Pancreas (tissue), 10 donors: Measurements from ENCODE around the gene HERC6. TPM values are rescaled to one million over a fixed set of nuclear protein-coding genes. Genes with fewer than 3 reads are reported as not detected.
"Not testable (repeated sequence)": the region's sequence is repeated elsewhere in the genome, so short reads cannot be mapped to it uniquely, and the experiment has no call there.

Experiments
- ATAC-seq, 4 donors: fragments of 200-7000 bp; cut with Tn5 transposase; one replicate each; pipeline versions ENCODE4 v1.8.0 to v1.9.1; 2020; ENCODE audit warnings: mild to moderate bottlenecking in 4 of 4, moderate library complexity in 4 of 4
- DNase-seq, 6 donors: peaks; one replicate each; pipeline ENCODE4 v3.0.0-alpha.2; 2020
- FAIRE-seq: peaks from 2 replicates; lab custom pipeline; 2012; peaks lifted over from hg19 to GRCh38; lab: Jason Lieb, UNC
- H3K27ac ChIP-seq, 4 donors: fragments of 200-600 bp; sonication (generic); 1 replicate in 3 of 4; 2 replicates in 1 of 4; pipeline versions ENCODE4 v1.5.0 to v1.8.0; 2020
- H3K27me3 ChIP-seq, 4 donors: fragments of 200-600 bp; one replicate each; pipeline ENCODE4 v1.8.0; 2021
- H3K36me3 ChIP-seq, 3 donors: fragments of 200-600 bp; sonication (generic) in 1 of 3; one replicate each; pipeline versions ENCODE4 v1.5.0 to v1.8.0; 2020 to 2021
- H3K4me1 ChIP-seq, 3 donors: fragments of 200-600 bp; one replicate each; pipeline ENCODE4 v1.8.0; 2021
- H3K4me3 ChIP-seq, 4 donors: fragments of 200-600 bp; sonication (generic) in 2 of 4; one replicate each; pipeline versions ENCODE4 v1.5.0 to v1.8.0; 2020 to 2021
- H3K9me3 ChIP-seq, 4 donors: fragments of 200-600 bp; one replicate each; pipeline ENCODE4 v1.8.0; 2021
- WGBS, 2 donors: extraction: QIAGEN DNeasy Blood & Tissue Kit; methylation state at CpG; one replicate each; pipeline ENCODE4 v1.1.7; 2013; 5-methylcytosine and 5-hydroxymethylcytosine counted together
- intact Hi-C, 3 donors: fragments of 100-400 bp; cut with DNase I; formaldehyde crosslinking; loops; one replicate each; pipeline versions ENCODE4 v1.11.1 to v1.14.2; 2022
- polyA plus RNA-seq, 2 donors: library from polyadenylated mRNA; stranded (reverse); fragments of 200-250 nt; gene quantifications; one replicate each; pipeline ENCODE4 v1.2.3, GENCODE V29; 2013
- total RNA-seq, 6 donors: library from RNA; stranded (reverse); fragmentation: NEBNext Ultra II Directional in 4 of 6; extraction: Animal tissue kit (Norgen Biotek cat#: 25700) in 4 of 6; gene quantifications; one replicate each; pipeline versions ENCODE4 v1.2.1 to v1.2.4, GENCODE V29; 2021 to 2023
- TF ChIP-seq, protein P1 (sequence below), 4 donors: fragments of 200-600 bp; sonication (generic) in 3 of 4; IDR thresholded peaks; one replicate each; pipeline versions ENCODE4 v1.5.0 to v1.8.0; 2021; ENCODE audit warnings: antibody characterized with exemption in 4 of 4
- donor health status: healthy with polysubstance abuse.
- donor health status: DM: no; HTN: no; CAD: no; lungs with moderate emphysema.
- donor health status: DM: no; HTN: no; CAD: no.
- donor health status: control.
- donor health status: control.
- donor health status: Bipolar disorder and iron deficiency.
- donor health status: DM: yes; HTN: yes; CAD: no.
- donor health status: DM: no; HTN: no; CAD: no.
- donor health status: DM: no; HTN: no; CAD: no.
- donor health status: DM: yes; HTN: yes; CAD: no.

HERC6 gene
- total and polyA plus RNA-seq, 8 donors: 2.6 to 8.3 (median 4.6) TPM

DNA sequence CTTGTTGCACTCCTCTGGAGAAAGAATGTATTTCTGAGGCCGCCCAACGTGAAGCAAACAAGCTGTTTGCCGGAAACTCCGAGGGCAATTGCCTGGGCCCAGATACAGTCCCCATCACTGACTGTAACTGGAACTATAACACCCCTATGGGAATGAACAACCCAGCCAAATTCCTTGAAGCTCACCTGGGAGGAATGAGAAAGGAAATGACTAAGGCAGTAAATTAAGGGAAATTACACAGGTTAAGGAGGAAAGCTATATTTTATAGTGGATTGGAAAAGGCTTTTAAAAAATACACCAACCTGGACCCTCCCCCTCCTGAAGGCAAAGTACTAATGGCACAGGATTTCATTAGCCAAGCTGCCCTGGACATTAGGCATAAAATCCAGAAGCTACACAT lies 66.6 kb downstream of the HERC6 start:
- intact Hi-C loops: no loop called here
- Histone ChIP-seq H3K4me1 (no peaks in the 10 kb centered on the region), H3K27me3 (no peaks in the 10 kb centered on the region), H3K27ac (no peak overlapping the region), H3K9me3 (no peaks in the 10 kb centered on the region), H3K36me3 (no peaks in the 10 kb centered on the region), H3K4me3 (no peak overlapping the region)
- no peak for ATAC-seq
- no peak for DNase-seq
- TF ChIP-seq, protein P1, sequence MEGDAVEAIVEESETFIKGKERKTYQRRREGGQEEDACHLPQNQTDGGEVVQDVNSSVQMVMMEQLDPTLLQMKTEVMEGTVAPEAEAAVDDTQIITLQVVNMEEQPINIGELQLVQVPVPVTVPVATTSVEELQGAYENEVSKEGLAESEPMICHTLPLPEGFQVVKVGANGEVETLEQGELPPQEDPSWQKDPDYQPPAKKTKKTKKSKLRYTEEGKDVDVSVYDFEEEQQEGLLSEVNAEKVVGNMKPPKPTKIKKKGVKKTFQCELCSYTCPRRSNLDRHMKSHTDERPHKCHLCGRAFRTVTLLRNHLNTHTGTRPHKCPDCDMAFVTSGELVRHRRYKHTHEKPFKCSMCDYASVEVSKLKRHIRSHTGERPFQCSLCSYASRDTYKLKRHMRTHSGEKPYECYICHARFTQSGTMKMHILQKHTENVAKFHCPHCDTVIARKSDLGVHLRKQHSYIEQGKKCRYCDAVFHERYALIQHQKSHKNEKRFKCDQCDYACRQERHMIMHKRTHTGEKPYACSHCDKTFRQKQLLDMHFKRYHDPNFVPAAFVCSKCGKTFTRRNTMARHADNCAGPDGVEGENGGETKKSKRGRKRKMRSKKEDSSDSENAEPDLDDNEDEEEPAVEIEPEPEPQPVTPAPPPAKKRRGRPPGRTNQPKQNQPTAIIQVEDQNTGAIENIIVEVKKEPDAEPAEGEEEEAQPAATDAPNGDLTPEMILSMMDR (IDR thresholded peaks at IDR 0.05): no peak
- WGBS, 2 donors: 78 to 85% methylated on average over 4 of the region's 4 CpGs
- no peak for FAIRE-seq

DNA sequence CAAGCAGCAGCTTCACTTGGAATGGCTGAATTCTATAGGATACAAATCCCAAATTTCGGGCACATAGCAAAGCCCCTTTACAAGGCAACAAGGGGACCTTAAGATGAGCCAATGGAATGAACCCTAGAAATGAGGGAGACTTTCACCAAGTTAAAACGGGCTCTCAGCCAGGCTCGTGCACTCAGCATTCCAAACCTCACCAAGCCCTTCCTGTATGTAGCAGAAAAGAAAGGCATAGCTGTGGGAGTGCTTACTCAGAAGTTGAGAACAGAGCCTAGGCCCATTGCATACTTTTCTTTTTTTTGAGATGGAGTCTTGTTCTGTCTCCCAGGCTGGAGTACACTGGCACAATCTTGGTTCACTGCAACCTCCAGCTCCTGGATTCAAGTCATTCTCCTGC lies 67.5 kb downstream of the HERC6 start:
- Histone ChIP-seq H3K4me1 (no peaks in the 10 kb centered on the region), H3K4me3 (no peak overlapping the region), H3K9me3 (no peaks in the 10 kb centered on the region), H3K27ac (no peak overlapping the region), H3K36me3 (no peaks in the 10 kb centered on the region), H3K27me3 (no peaks in the 10 kb centered on the region)
- ATAC-seq: no peak
- no peak for DNase-seq
- 81 to 82% methylated on average over 3 of the region's 3 CpGs for WGBS, 2 donors
- TF ChIP-seq, protein P1 (IDR thresholded peaks at IDR 0.05): no peak
- no peak for FAIRE-seq
- intact Hi-C loops: no loop called here

GRCh38 chr4:88447371-88448095 lies 68.9 kb downstream of the HERC6 start:
- ATAC-seq: no peak
- TF ChIP-seq, protein P1 (IDR thresholded peaks at IDR 0.05): no peak
- H3K36me3 ChIP-seq: no peaks in the 10 kb centered on the region
- intact Hi-C loops: no loop called here
- no peaks in the 10 kb centered on the region for H3K27me3 ChIP-seq
- no peak for DNase-seq
- 69 to 74% methylated on average over 5 of the region's 5 CpGs for WGBS, 2 donors
- no peak overlapping the region for H3K4me3 ChIP-seq
- no peak overlapping the region for H3K27ac ChIP-seq
- H3K4me1 ChIP-seq: no peaks in the 10 kb centered on the region
- H3K9me3 ChIP-seq: no peaks in the 10 kb centered on the region
- no peak for FAIRE-seq

DNA sequence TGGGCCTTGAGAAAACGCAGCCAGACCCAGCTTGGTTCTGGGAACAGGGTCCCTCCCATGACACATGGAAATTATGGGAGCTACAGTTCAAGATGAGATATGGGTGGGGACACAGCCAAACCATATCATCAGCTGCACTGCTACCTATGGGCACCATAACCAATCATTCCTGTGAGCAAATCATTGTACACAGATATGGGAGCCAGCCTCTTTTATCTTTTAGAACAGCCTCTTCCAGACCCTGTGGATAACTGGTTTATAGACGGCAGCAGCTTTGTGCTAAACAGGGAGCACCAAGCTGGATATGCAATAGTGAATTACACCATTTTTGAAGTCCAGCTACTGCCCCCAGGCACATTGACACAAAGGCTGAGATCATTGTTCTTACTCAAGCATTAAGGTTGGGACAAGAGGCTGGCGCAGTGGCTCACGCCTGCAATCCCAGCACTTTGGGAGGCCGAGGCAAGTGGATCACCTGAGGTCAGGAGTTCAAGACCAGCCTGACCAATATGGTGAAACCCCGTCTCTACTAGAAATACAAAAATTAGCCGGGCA lies 69.6 kb downstream of the HERC6 start:
- intact Hi-C loops: not testable (repeated sequence)

DNA sequence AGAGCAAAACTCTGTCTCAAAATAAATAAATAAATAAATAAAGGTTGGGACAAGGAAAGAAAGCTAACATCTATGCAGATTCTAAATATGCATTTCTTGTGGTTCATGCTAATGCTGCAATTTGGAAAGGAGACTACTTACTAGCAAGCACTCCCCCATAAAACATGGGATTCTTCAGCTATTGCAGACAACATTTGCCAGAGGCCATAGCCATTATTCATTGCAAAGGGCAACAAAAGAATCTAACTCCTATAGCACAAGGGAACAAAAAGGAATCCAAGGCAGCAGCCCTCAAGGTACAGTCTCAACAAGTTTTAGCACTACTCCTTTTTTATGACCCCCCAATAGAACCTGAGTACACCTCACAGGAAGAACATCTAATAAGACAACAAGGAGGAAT lies 70.2 kb downstream of the HERC6 start:
- DNase-seq: no peak
- Histone ChIP-seq H3K27me3 (no peaks in the 10 kb centered on the region), H3K27ac (no peak overlapping the region), H3K9me3 (no peaks in the 10 kb centered on the region), H3K4me3 (no peak overlapping the region), H3K36me3 (no peaks in the 10 kb centered on the region), H3K4me1 (no peaks in the 10 kb centered on the region)
- TF ChIP-seq, protein P1 (IDR thresholded peaks at IDR 0.05): no peak
- no peak for ATAC-seq
- intact Hi-C loops: no loop called here
- no peak for FAIRE-seq

More for the DNA sequence above, 69.6 kb downstream of the HERC6 start:
- H3K9me3 ChIP-seq, FAIRE-seq, H3K36me3 ChIP-seq, H3K27ac ChIP-seq, ATAC-seq, DNase-seq, H3K4me3 ChIP-seq, H3K4me1 ChIP-seq, H3K27me3 ChIP-seq: not testable (repeated sequence)
- 94 to 96% methylated on average over 7 of the region's 7 CpGs for WGBS, 2 donors
